IMR-90 (cell line): ENCODE measurements around the gene SF3A1. TPM values are rescaled to one million over a fixed set of nuclear protein-coding genes. Genes with fewer than 3 reads are reported as not detected.

Experiments used
- ATAC-seq: fragments of 200-7000 bp; cut with Tn5 transposase; 2 replicates; pipeline ENCODE4 v1.9.1; 2020; ENCODE audit warnings: low read depth, mild to moderate bottlenecking, moderate library complexity
- BruUV-seq: library from RNA; stranded (reverse); fragments of 400-500 nt; replicated peaks from 2 replicates; lab custom pipeline; 2021; lab: Mats Ljungman, UMichigan
- CTCF ChIA-PET: fragments of 300-600 bp; formaldehyde crosslinking; extraction: SDS; loops from one replicate; lab custom pipeline; 2021; ENCODE audit warnings: antibody characterized with exemption; lab: Yijun Ruan, JAX
- POLR2A ChIA-PET: fragments of 300-600 bp; sonication (Branson Sonifier 250); formaldehyde crosslinking; loops from one replicate; lab custom pipeline; 2022; ENCODE audit warnings: antibody characterized with exemption; ENCODE audit not compliant: unreplicated experiment; lab: Charles Lee
- DNase-seq: peaks from one replicate; pipeline ENCODE4 v3.0.0; 2013
- H2AFZ ChIP-seq: replicated peaks from 2 replicates; pipeline ENCODE3; 2013; ENCODE audit warnings: low read length, mild to moderate bottlenecking; ENCODE audit not compliant: poor library complexity
- H2AK5ac ChIP-seq: 2 replicates; pipeline ENCODE4 v1.6.1; 2013; ENCODE audit warnings: low read depth, low read length, inconsistent platforms
- H2AK9ac ChIP-seq: replicated peaks from 2 replicates; pipeline ENCODE3; 2013; ENCODE audit warnings: mild to moderate bottlenecking, low read depth, low read length, moderate library complexity; ENCODE audit not compliant: poor library complexity
- H2BK120ac ChIP-seq: 2 replicates; pipeline ENCODE4 v1.6.1; 2013; ENCODE audit warnings: low read depth, low read length, inconsistent platforms
- H2BK15ac ChIP-seq: 3 replicates; pipeline ENCODE4 v1.6.1; 2013; ENCODE audit warnings: low read depth, low read length, inconsistent platforms
- H2BK20ac ChIP-seq: 2 replicates; pipeline ENCODE4 v1.6.1; 2013; ENCODE audit warnings: low read depth, mild to moderate bottlenecking, inconsistent platforms, low read length, moderate library complexity
- H2BK5ac ChIP-seq: 2 replicates; pipeline ENCODE4 v1.6.1; 2013; ENCODE audit warnings: mild to moderate bottlenecking, low read depth, low read length, inconsistent platforms; ENCODE audit not compliant: poor library complexity, severe bottlenecking
- H3K14ac ChIP-seq: replicated peaks from 2 replicates; pipeline ENCODE4 v1.6.1; 2013; ENCODE audit warnings: low read depth, low read length, inconsistent platforms
- H3K18ac ChIP-seq: 2 replicates; pipeline ENCODE4 v1.6.1; 2013; ENCODE audit warnings: low read depth, low read length, control low read depth
- H3K23ac ChIP-seq: 2 replicates; pipeline ENCODE4 v1.6.1; 2013; ENCODE audit warnings: low read depth, low read length, inconsistent platforms
- H3K27ac ChIP-seq: 2 replicates; pipeline ENCODE4 v1.5.1; 2013; ENCODE audit warnings: mild to moderate bottlenecking, control low read depth, low read length; ENCODE audit not compliant: insufficient read depth
- H3K27me3 ChIP-seq: 2 replicates; pipeline ENCODE4 v1.6.1; 2013; ENCODE audit warnings: low read length; ENCODE audit not compliant: control insufficient read depth, insufficient read depth
- H3K36me3 ChIP-seq: 2 replicates; pipeline ENCODE4 v1.6.1; 2013; ENCODE audit warnings: low read length, mixed read lengths; ENCODE audit not compliant: control insufficient read depth, insufficient read depth
- H3K4ac ChIP-seq: 2 replicates; pipeline ENCODE4 v1.6.1; 2013; ENCODE audit warnings: low read depth, low read length, inconsistent platforms
- H3K4me1 ChIP-seq: 2 replicates; pipeline ENCODE4 v1.6.1; 2013; ENCODE audit warnings: low read length, mixed read lengths; ENCODE audit not compliant: control insufficient read depth, insufficient read depth
- H3K4me2 ChIP-seq: 2 replicates; pipeline ENCODE4 v1.6.1; 2013; ENCODE audit warnings: low read depth, mild to moderate bottlenecking, control low read depth, low read length, moderate library complexity
- H3K4me3 ChIP-seq: 2 replicates; pipeline ENCODE4 v1.5.1; 2013; ENCODE audit warnings: low read depth, mild to moderate bottlenecking, control low read depth, low read length, moderate library complexity; ENCODE audit not compliant: insufficient read depth
- H3K56ac ChIP-seq: 2 replicates; pipeline ENCODE4 v1.6.1; 2013; ENCODE audit warnings: low read length, inconsistent platforms; ENCODE audit not compliant: insufficient read depth; ENCODE audit errors: extremely low read depth
- H3K79me1 ChIP-seq, 2 experiments: 2 replicates each; pipeline ENCODE4 v1.6.1; 2013; ENCODE audit warnings: low read length in 2 of 2, inconsistent platforms in 1 of 2, low read depth in 1 of 2
- H3K9ac ChIP-seq: 2 replicates; pipeline ENCODE4 v1.6.1; 2013; ENCODE audit warnings: low read depth, low read length, control low read depth
- H3K9me1 ChIP-seq: 2 replicates; pipeline ENCODE4 v1.6.1; 2013; ENCODE audit warnings: low read length, inconsistent platforms; ENCODE audit not compliant: insufficient read depth
- H3K9me3 ChIP-seq: 2 replicates; pipeline ENCODE4 v1.6.1; 2013; ENCODE audit warnings: low read length; ENCODE audit not compliant: control insufficient read depth, insufficient read depth
- H4K20me1 ChIP-seq: 2 replicates; pipeline ENCODE4 v1.6.1; 2013; ENCODE audit warnings: low read length, inconsistent platforms; ENCODE audit not compliant: insufficient read depth
- H4K5ac ChIP-seq: 2 replicates; pipeline ENCODE4 v1.6.1; 2013; ENCODE audit warnings: mild to moderate bottlenecking, low read depth, low read length, control low read depth
- H4K8ac ChIP-seq, 2 experiments: 2 replicates each; pipeline ENCODE4 v1.6.1; 2013; ENCODE audit warnings: low read depth in 2 of 2, low read length in 2 of 2, control low read depth in 1 of 2, inconsistent platforms in 1 of 2
- H4K91ac ChIP-seq: 2 replicates; pipeline ENCODE4 v1.6.1; 2013; ENCODE audit warnings: low read depth, low read length, inconsistent platforms; ENCODE audit not compliant: insufficient read depth
- BHLHE40 ChIP-seq: fragments of 150-350 bp; IDR thresholded peaks from 2 replicates; pipeline ENCODE4 v1.6.1; 2016; ENCODE audit warnings: mild to moderate bottlenecking, low read depth, low read length
- CEBPB ChIP-seq: IDR thresholded peaks from 2 replicates; pipeline ENCODE4 v1.6.1; 2012; ENCODE audit warnings: low read depth, low read length, improper control_type of control experiment
- CHD1 ChIP-seq: IDR thresholded peaks from 2 replicates; pipeline ENCODE4 v1.6.1; 2012; ENCODE audit warnings: low read depth, low read length, improper control_type of control experiment
- CTCF ChIP-seq: conservative IDR thresholded peaks from 2 replicates; pipeline ENCODE4 v1.5.1; 2012; ENCODE audit warnings: mild to moderate bottlenecking, low read depth, low read length, improper control_type of control experiment
- FOS ChIP-seq: fragments of 150-350 bp; IDR thresholded peaks from 2 replicates; pipeline ENCODE4 v1.6.1; 2016; ENCODE audit warnings: low read depth, low read length
- MAFK ChIP-seq: IDR thresholded peaks from 2 replicates; pipeline ENCODE4 v1.6.1; 2012; ENCODE audit warnings: low read depth, low read length, improper control_type of control experiment
- MAZ ChIP-seq: IDR thresholded peaks from 2 replicates; pipeline ENCODE4 v1.6.1; 2012; ENCODE audit warnings: low read depth, mild to moderate bottlenecking, low read length, improper control_type of control experiment, moderate library complexity, borderline replicate concordance
- MXI1 ChIP-seq: IDR thresholded peaks from 2 replicates; pipeline ENCODE4 v1.6.1; 2012; ENCODE audit warnings: low read depth, mild to moderate bottlenecking, low read length, moderate library complexity, borderline replicate concordance
- NFE2L2 ChIP-seq: fragments of 150-350 bp; IDR thresholded peaks from 2 replicates; pipeline ENCODE4 v1.6.1; 2016; ENCODE audit warnings: low read depth, mild to moderate bottlenecking, low read length
- POLR2A ChIP-seq: IDR thresholded peaks from 2 replicates; pipeline ENCODE4 v1.6.1; 2012; ENCODE audit warnings: mild to moderate bottlenecking, low read depth, low read length
- RAD21 ChIP-seq: IDR thresholded peaks from 2 replicates; pipeline ENCODE4 v1.6.1; 2012; ENCODE audit warnings: low read length, improper control_type of control experiment
- RCOR1 ChIP-seq: IDR thresholded peaks from 2 replicates; pipeline ENCODE4 v1.6.1; 2012; ENCODE audit warnings: mild to moderate bottlenecking, low read length, improper control_type of control experiment; ENCODE audit not compliant: insufficient replicate concordance
- RFX5 ChIP-seq: IDR thresholded peaks from 2 replicates; pipeline ENCODE4 v1.8.0; 2012; ENCODE audit warnings: low read depth, mild to moderate bottlenecking, low read length, moderate library complexity
- SMC3 ChIP-seq: fragments of 150-350 bp; IDR thresholded peaks from 2 replicates; pipeline ENCODE4 v1.6.1; 2016; ENCODE audit warnings: low read depth, mild to moderate bottlenecking, antibody characterized with exemption, low read length, moderate library complexity
- WGBS, 2 experiments: methylation state at CpG; one replicate each; pipeline versions ENCODE4 v1.1.5 to v1.1.7; 2013; ENCODE audit warnings: missing lambda C conversion rate in 2 of 2; ENCODE audit not compliant: insufficient read length in 1 of 2; ENCODE audit errors: extremely low coverage in 2 of 2; 5-methylcytosine and 5-hydroxymethylcytosine counted together
- dilution Hi-C: fragments of 300-500 bp; cut with HindIII; formaldehyde crosslinking; loops from one replicate; pipeline ENCODE4 v1.14.3; 2018; ENCODE audit warnings: low sequenced_read_pairs; ENCODE audit not compliant: unreplicated experiment
- in situ Hi-C: fragments of 300-500 bp; cut with MboI; formaldehyde crosslinking; loops from 3 replicates; pipeline ENCODE4 v1.14.3; 2019; ENCODE audit warnings: low sequenced_read_pairs, inconsistent platforms, mixed read lengths
- intact Hi-C: fragments of 100-400 bp; cut with micrococcal nuclease; formaldehyde crosslinking; loops from 2 replicates; pipeline ENCODE4 v1.10.0; 2022
- polyA plus RNA-seq, 3 experiments: library from polyadenylated mRNA; depleted of rRNA; stranded (reverse); fragments of >200 nt; gene quantifications; 2 replicates each; pipeline ENCODE4 v1.2.3, GENCODE V29; 2012; ENCODE audit warnings: low replicate concordance in 1 of 3
- total RNA-seq: library from RNA; depleted of rRNA; stranded (reverse); fragments of >200 nt; gene quantifications from 2 replicates; pipeline ENCODE4 v1.2.3, GENCODE V29; 2012
- TF ChIP-seq, protein P1 (sequence below): fragments of 150-350 bp; IDR thresholded peaks from 2 replicates; pipeline ENCODE4 v1.6.1; 2017; ENCODE audit warnings: mild to moderate bottlenecking, antibody characterized with exemption, low read length, low read depth
- TF ChIP-seq, protein P2 (sequence below): fragments of 150-350 bp; IDR thresholded peaks from 2 replicates; pipeline ENCODE4 v1.6.1; 2016; ENCODE audit warnings: low read depth, mild to moderate bottlenecking, low read length, moderate library complexity, borderline replicate concordance

The SF3A1 gene
- total and polyA plus RNA-seq, 2 of the 4 experiments (the other 2 are of a cell fraction), result 36.9 to 67.2 TPM

DNA sequence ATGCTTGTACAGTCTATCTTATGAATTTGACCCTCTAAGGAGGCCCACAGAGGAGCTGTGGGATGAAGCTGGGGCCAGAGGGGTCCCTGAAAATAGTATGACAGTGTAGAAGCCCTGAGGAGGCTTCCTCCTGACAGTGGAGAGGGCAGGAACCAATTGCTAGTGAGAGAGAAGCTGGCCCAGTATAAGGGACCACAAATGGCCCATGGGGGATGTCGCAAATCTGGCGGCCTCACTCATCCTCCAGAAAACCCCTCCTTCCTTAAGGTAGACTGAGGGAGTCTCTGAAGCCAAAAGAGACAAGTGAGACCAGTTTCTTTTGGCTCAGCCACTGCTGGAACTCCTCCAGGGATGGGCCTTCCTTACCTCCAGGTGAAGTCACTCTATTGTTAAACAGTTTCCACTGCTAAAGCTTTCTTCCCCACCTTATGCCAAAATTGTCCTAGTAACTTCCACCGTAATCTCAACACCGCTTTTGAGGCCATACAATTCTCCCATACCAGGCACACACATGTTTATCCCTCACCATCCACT, 49.6 kb downstream of the SF3A1 start:
- Histone ChIP-seq H3K27ac (no peak overlapping the region), H3K9ac (no peak overlapping the region), H4K5ac (no peak overlapping the region), H4K91ac (no peak overlapping the region), H3K14ac (no peak overlapping the region), H3K4me2 (no peak overlapping the region), H3K23ac (no peak overlapping the region), H3K4me3 (no peak overlapping the region), H3K18ac (no peak overlapping the region), H2BK15ac (no peak overlapping the region), H3K27me3 (no peaks in the 10 kb centered on the region), H2BK120ac (no peak overlapping the region), H2BK5ac (no peak overlapping the region), H3K4ac (no peak overlapping the region), H2AK5ac (no peak overlapping the region), H3K56ac (no peak overlapping the region), H4K20me1 (peaks cover 78% of the 10 kb centered on the region), H2BK20ac (no peak overlapping the region), H3K79me1 (peaks cover 54 to 93% of the 10 kb centered on the region in 2 experiments), H3K4me1 (peaks cover 41% of the 10 kb centered on the region), H4K8ac (no peak overlapping the region), H3K9me3 (no peaks in the 10 kb centered on the region), H2AFZ (no peak overlapping the region), H3K36me3 (peaks cover 18% of the 10 kb centered on the region), H2AK9ac (no peak overlapping the region), H3K9me1 (peaks cover 51% of the 10 kb centered on the region)
- ChIA-PET POLR2A (no interaction called here), CTCF (no interaction called here)
- ATAC-seq (no peak), DNase-seq (no peak)
- TF ChIP-seq MXI1 (no peak), FOS (no peak), RAD21 (no peak), RCOR1 (no peak), POLR2A (no peak), CTCF (no peak), BHLHE40 (no peak), MAFK (no peak), SMC3 (no peak), CEBPB (no peak), NFE2L2 (no peak), RFX5 (no peak), CHD1 (no peak), MAZ (no peak)
- TF ChIP-seq, protein P1, sequence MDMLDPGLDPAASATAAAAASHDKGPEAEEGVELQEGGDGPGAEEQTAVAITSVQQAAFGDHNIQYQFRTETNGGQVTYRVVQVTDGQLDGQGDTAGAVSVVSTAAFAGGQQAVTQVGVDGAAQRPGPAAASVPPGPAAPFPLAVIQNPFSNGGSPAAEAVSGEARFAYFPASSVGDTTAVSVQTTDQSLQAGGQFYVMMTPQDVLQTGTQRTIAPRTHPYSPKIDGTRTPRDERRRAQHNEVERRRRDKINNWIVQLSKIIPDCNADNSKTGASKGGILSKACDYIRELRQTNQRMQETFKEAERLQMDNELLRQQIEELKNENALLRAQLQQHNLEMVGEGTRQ, result no peak
- TF ChIP-seq, protein P2, sequence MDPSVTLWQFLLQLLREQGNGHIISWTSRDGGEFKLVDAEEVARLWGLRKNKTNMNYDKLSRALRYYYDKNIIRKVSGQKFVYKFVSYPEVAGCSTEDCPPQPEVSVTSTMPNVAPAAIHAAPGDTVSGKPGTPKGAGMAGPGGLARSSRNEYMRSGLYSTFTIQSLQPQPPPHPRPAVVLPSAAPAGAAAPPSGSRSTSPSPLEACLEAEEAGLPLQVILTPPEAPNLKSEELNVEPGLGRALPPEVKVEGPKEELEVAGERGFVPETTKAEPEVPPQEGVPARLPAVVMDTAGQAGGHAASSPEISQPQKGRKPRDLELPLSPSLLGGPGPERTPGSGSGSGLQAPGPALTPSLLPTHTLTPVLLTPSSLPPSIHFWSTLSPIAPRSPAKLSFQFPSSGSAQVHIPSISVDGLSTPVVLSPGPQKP, result no peak
- intact Hi-C loops (no loop called here), in situ Hi-C loops (no loop called here), dilution Hi-C loops (no loop called here)
- WGBS, 2 experiments, result 100% methylated on average over 2 of the region's 4 CpGs; no CpG with 5 or more reads in 1 of the 2 experiments
- BruUV-seq, result no TSS peak
